Psoas muscle (tissue), 8 donors: Measurements from ENCODE around the gene PSMA4. TPM values are rescaled to one million over a fixed set of nuclear protein-coding genes. Genes with fewer than 3 reads are reported as not detected.
"Not testable (repeated sequence)": the region's sequence is repeated elsewhere in the genome, so short reads cannot be mapped to it uniquely, and the experiment has no call there.

Experiments used
- ATAC-seq, 4 donors: fragments of 200-7000 bp; cut with Tn5 transposase; one replicate each; pipeline ENCODE4 v1.9.1; 2020; ENCODE audit warnings: moderate library complexity in 3 of 4, mild to moderate bottlenecking in 2 of 4
- DNase-seq, 2 donors: peaks; one replicate each; pipeline ENCODE4 v3.0.0-alpha.2; 2020
- H3K27ac ChIP-seq: fragments of 200-600 bp; one replicate; pipeline ENCODE4 v1.8.0; 2022
- H3K27me3 ChIP-seq, 3 donors: fragments of 200-600 bp in 1 of 3; one replicate each; pipeline versions ENCODE4 v1.6.1 to v1.8.0; 2013 to 2022; ENCODE audit warnings: low read length in 2 of 3, mild to moderate bottlenecking in 2 of 3, moderate library complexity in 1 of 3; ENCODE audit not compliant: insufficient read depth in 3 of 3
- H3K36me3 ChIP-seq, 2 donors: fragments of 200-600 bp in 1 of 2; one replicate each; pipeline versions ENCODE4 v1.6.1 to v1.8.0; 2013 to 2022; ENCODE audit warnings: low read depth in 1 of 2, mild to moderate bottlenecking in 1 of 2, moderate library complexity in 1 of 2; ENCODE audit not compliant: insufficient read depth in 1 of 2
- H3K4me1 ChIP-seq: fragments of 200-600 bp; one replicate; pipeline ENCODE4 v1.8.0; 2022
- H3K4me3 ChIP-seq: fragments of 200-600 bp; one replicate; pipeline ENCODE4 v1.8.0; 2022; ENCODE audit warnings: mild to moderate bottlenecking
- H3K9me3 ChIP-seq: fragments of 200-600 bp; one replicate; pipeline ENCODE4 v1.8.0; 2022
- WGBS, 3 donors: extraction: QIAGEN DNeasy Blood & Tissue Kit; methylation state at CpG; one replicate each; pipeline versions ENCODE4 v1.1.6 to v1.1.7; 2013; 5-methylcytosine and 5-hydroxymethylcytosine counted together
- intact Hi-C, 2 donors: fragments of 100-400 bp; cut with DNase I; formaldehyde crosslinking; loops; one replicate each; pipeline versions ENCODE4 v1.11.0 to v1.14.2; 2022
- polyA plus RNA-seq, 3 donors: library from polyadenylated mRNA; stranded (reverse); fragments of 200-250 nt; gene quantifications; one replicate each; pipeline ENCODE4 v1.2.3, GENCODE V29; 2013
- total RNA-seq, 4 donors: library from RNA; stranded (reverse); fragmentation: NEBNext Ultra II Directional in 2 of 4; extraction: Animal tissue kit (Norgen Biotek cat#: 25700) in 2 of 4; gene quantifications; one replicate each; pipeline versions ENCODE4 v1.2.1 to v1.2.4, GENCODE V29; 2021 to 2023
- TF ChIP-seq, protein P1 (sequence below): fragments of 200-600 bp; IDR thresholded peaks from one replicate; pipeline ENCODE4 v1.8.0; 2022; ENCODE audit warnings: antibody characterized with exemption
- donor health status: healthy with polysubstance abuse.
- donor health status: DM: no; HTN: no; CAD: no; lungs with moderate emphysema.
- donor health status: Bipolar disorder and iron deficiency.
- donor health status: healthy.
- donor health status: DM: yes; HTN: yes; CAD: no.
- donor health status: DM: no; HTN: no; CAD: no.
- donor health status: DM: no; HTN: no; CAD: no.
- donor health status: DM: yes; HTN: yes; CAD: no.

PSMA4 gene
- total and polyA plus RNA-seq, 7 donors = 94.3 to 487 (median 227) TPM

DNA sequence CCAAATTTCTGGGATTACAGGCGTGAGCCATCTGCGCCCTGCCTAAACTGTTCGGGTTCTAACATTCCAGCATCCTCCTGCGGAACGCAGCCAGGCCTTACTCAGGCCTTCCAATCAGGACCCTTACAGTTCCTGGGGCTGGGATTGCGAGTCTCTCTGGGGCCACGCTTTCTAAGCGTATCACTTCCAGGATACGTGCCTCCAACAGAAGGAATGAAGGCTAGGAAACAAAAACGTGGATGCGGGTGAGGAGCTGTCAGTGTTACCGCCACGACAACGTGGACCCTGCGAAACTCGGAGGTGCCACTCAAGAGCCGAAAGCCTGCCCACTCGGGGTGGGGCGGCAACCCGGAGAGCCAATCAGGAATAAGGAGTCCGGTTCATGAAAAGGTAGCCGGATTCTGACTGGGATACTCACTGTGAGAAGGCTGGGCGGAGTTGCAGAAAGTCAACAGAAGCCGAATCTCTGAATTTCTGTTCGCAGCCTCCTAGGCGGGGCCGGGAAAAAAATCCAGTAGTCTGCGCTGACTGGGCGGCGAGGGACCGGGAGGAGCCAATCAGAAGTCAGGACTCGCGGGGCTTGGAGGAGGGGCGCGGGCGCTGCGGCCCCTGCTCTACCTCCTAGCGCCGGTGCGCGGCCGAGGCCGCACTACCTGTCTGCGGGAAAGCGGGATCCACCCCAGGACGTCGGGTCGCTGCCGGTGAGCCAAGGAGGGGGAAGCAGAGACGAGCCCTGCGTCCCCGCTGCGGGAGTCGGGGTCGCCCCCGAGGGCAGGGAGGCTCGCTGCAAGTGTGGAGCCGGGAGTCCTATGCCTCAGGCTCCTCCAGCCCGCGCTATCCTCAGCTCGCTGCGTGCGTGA is 33.0 kb upstream of the PSMA4 start, which contains the start of gene HYKK:
Gene HYKK, plus strand, starts transcription at position 607 of the 860 bp plus-strand sequence. CDS start 5,512 bp downstream, outside the sequence.
- 1% methylated on average over 49 to 63 of the region's 63 CpGs for WGBS, 3 donors

DNA sequence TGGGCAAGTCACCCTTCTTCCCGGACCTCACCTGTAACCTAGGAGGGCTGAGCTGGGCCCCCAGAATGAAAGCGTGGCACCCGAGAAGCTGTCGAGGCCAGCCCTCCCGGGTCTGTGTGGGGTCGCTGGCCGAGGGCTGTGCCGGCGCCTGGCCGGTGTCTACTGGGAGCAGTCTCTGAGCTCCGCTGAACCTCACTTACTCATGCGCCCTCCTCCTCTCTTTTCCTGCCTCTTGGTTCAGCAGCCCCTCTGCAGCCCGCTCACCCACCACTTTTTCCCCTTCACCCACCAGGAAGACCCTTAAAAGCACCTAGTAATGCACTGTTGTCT is 32.4 kb upstream of the PSMA4 start:
- intact Hi-C loops = no loop called here
- 0 to 4% (median 1%) methylated on average over 10 to 13 of the region's 13 CpGs for WGBS, 3 donors

More for the DNA sequence above, 33.0 kb upstream of the PSMA4 start, which contains the start of gene HYKK:
- peak; percentile 95 to 97 (median 96) for ATAC-seq
- no peaks in the 10 kb centered on the region for H3K27me3 ChIP-seq
- TF ChIP-seq, protein P1, sequence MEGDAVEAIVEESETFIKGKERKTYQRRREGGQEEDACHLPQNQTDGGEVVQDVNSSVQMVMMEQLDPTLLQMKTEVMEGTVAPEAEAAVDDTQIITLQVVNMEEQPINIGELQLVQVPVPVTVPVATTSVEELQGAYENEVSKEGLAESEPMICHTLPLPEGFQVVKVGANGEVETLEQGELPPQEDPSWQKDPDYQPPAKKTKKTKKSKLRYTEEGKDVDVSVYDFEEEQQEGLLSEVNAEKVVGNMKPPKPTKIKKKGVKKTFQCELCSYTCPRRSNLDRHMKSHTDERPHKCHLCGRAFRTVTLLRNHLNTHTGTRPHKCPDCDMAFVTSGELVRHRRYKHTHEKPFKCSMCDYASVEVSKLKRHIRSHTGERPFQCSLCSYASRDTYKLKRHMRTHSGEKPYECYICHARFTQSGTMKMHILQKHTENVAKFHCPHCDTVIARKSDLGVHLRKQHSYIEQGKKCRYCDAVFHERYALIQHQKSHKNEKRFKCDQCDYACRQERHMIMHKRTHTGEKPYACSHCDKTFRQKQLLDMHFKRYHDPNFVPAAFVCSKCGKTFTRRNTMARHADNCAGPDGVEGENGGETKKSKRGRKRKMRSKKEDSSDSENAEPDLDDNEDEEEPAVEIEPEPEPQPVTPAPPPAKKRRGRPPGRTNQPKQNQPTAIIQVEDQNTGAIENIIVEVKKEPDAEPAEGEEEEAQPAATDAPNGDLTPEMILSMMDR = peak; percentile 14
- H3K4me3 ChIP-seq = peak within 1 kb of the TSS; percentile 98
- peaks cover 14% of the 10 kb centered on the region for H3K4me1 ChIP-seq
- DNase-seq = peak; percentile 87 to 94
- no peaks in the 10 kb centered on the region for H3K9me3 ChIP-seq
- intact Hi-C loops = no loop called here
- H3K36me3 ChIP-seq = no peaks in the 10 kb centered on the region
- peak within 1 kb of the TSS; percentile 76 for H3K27ac ChIP-seq

DNA sequence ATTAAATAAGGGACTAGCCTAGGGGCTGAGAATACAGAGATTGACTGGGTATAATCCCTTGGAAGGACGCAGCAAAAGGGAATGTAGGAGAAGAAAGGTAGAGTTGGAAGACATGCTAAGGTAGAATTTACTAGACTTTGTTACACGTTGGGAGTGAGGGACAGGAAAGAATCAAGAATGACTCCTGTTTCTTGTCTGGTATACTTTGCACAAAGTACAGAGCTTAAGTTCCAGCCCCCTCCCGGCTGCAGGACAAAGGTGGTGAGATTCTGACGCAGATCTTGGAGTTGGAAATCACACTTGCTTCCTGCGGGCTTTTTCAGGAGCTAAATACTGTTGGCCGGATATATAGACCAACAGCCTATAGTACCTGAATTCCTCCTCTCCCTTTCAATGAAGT is 32.0 kb upstream of the PSMA4 start:
- ATAC-seq (no peak), DNase-seq (no peak)
- no peaks in the 10 kb centered on the region for H3K9me3 ChIP-seq
- no peaks in the 10 kb centered on the region for H3K36me3 ChIP-seq
- H3K27me3 ChIP-seq = no peaks in the 10 kb centered on the region
- intact Hi-C loops = no loop called here
- H3K27ac ChIP-seq = no peak overlapping the region
- peak overlapping the region; percentile 98 for H3K4me3 ChIP-seq
- 29 to 46% (median 44%) methylated on average over 6 of the region's 6 CpGs for WGBS, 3 donors
- peaks cover 14% of the 10 kb centered on the region for H3K4me1 ChIP-seq
- TF ChIP-seq, protein P1 = no peak

More for the DNA sequence above, 32.4 kb upstream of the PSMA4 start:
- Histone ChIP-seq H3K4me1 (peaks cover 14% of the 10 kb centered on the region), H3K36me3 (no peaks in the 10 kb centered on the region), H3K27ac (peak overlapping the region; percentile 76), H3K27me3 (no peaks in the 10 kb centered on the region), H3K9me3 (no peaks in the 10 kb centered on the region), H3K4me3 (peak overlapping the region; percentile 98)
- TF ChIP-seq, protein P1 = no peak
- ATAC-seq = peak; percentile 20 to 42 (median 28)
- no peak for DNase-seq

DNA sequence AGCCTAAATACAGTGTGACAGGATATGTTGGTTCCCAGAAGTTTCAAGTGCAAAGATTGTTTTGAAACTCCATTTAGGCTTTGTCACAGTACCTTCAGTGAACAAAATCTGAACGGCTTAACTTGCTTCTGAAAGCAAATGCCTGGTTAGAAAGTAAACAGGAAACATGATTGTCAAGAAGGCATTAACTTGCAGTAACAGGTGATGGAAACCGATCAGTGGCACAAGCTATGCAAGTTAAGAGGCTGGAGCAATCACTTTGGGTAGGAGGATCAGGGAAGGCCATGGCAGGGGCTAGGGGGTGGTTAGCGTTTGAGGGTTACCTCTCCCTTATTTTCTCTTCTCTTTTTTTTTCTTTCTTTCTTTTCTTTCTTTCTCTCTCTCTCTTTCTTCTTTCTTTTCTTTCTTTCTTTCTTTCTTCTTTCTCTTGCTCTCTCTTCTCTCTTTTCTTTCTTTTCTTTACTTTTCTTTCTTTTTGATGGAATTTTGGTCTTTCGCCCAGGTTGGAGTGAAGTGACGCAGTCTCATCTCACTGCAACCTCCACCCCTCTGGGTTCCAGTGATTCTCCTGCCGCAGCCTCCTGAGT is 30.4 kb upstream of the PSMA4 start:
- H3K4me1 ChIP-seq = peaks cover 14% of the 10 kb centered on the region
- H3K9me3 ChIP-seq = no peaks in the 10 kb centered on the region
- intact Hi-C loops = no loop called here
- DNase-seq = no peak
- H3K4me3 ChIP-seq = no peak overlapping the region
- H3K36me3 ChIP-seq = peaks cover 0 to 7% of the 10 kb centered on the region in 2 donors
- WGBS, 3 donors = 42 to 66% (median 55%) methylated on average over 6 of the region's 6 CpGs
- ATAC-seq = no peak
- H3K27ac ChIP-seq = peak overlapping the region; percentile 61
- H3K27me3 ChIP-seq = no peaks in the 10 kb centered on the region
- TF ChIP-seq, protein P1 = no peak

DNA sequence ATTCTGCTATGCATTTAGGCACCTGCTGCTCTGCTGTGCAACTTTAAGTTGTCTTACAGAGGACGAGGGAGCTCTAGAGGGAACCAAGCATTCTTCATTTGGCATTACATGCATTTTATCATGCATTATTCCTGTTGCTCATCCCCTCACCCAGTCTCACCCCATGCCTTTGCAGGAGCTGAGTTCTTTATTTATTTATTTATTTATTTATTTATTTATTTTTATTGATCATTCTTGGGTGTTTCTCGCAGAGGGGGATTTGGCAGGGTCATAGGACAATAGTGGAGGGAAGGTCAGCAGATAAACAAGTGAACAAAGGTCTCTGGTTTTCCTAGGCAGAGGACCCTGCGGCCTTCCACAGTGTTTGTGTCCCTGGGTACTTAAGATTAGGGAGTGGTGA is 20.2 kb upstream of the PSMA4 start:
- H3K4me1 ChIP-seq, H3K27ac ChIP-seq, H3K27me3 ChIP-seq, intact Hi-C loops, ATAC-seq, DNase-seq, H3K4me3 ChIP-seq, H3K9me3 ChIP-seq: not testable (repeated sequence)
- H3K36me3 ChIP-seq = peaks cover 0 to 39% of the 10 kb centered on the region in 2 donors
- 91 to 99% (median 96%) methylated on average over 2 of the region's 3 CpGs for WGBS, 3 donors
